WTC11 (cell line): ENCODE data around the gene SPO11. TPM values are rescaled to one million over a fixed set of nuclear protein-coding genes. Genes with fewer than 3 reads are reported as not detected.
A peak's percentile ranks its signal among the peaks of the same experiment; 100 is the strongest.

ENCODE experiments used
- ATAC-seq: fragments of 200-7000 bp; cut with Tn5 transposase; 2 replicates; pipeline ENCODE4 v1.10.0; 2021; ENCODE audit warnings: mild to moderate bottlenecking, moderate library complexity
- CTCF ChIA-PET: fragments of 300-600 bp; sonication (Branson Sonifier 250); formaldehyde crosslinking; loops from one replicate; lab custom pipeline; 2021; ENCODE audit warnings: antibody characterized with exemption; lab: Charles Lee
- POLR2A ChIA-PET: fragments of 350-600 bp; sonication (Branson Sonifier 250); formaldehyde crosslinking; loops from one replicate; lab custom pipeline; 2021; ENCODE audit warnings: antibody characterized with exemption; lab: Charles Lee
- DNase-seq: peaks from one replicate; pipeline ENCODE4 v3.0.0; 2021; ENCODE audit warnings: low spot score
- H3K27ac Mint-ChIP-seq: 2 replicates; pipeline ENCODE4 v1.8.0; 2021; ENCODE audit warnings: mixed read lengths
- H3K27me3 Mint-ChIP-seq: 2 replicates; pipeline ENCODE4 v1.8.0; 2021; ENCODE audit warnings: low read depth, mild to moderate bottlenecking, moderate library complexity, mixed read lengths
- H3K36me3 Mint-ChIP-seq: 2 replicates; pipeline ENCODE4 v1.8.0; 2021; ENCODE audit warnings: mixed read lengths
- H3K4me1 Mint-ChIP-seq: 2 replicates; pipeline ENCODE4 v1.8.0; 2022; ENCODE audit warnings: mixed read lengths
- H3K4me3 Mint-ChIP-seq: 2 replicates; pipeline ENCODE4 v1.8.0; 2021; ENCODE audit warnings: mild to moderate bottlenecking, moderate library complexity, mixed read lengths
- H3K9me3 Mint-ChIP-seq: 2 replicates; pipeline ENCODE4 v1.8.0; 2021; ENCODE audit warnings: mixed read lengths
- ATF3 ChIP-seq: sonication (generic); formaldehyde crosslinking; conservative IDR thresholded peaks from 2 replicates; pipeline ENCODE4 v1.8.1; 2022; ENCODE audit warnings: mild to moderate bottlenecking, missing genetic modification reagents
- E2F1 ChIP-seq: sonication (generic); formaldehyde crosslinking; IDR thresholded peaks from 2 replicates; pipeline ENCODE4 v1.8.0; 2022; ENCODE audit warnings: mild to moderate bottlenecking, missing genetic modification reagents
- E2F5 ChIP-seq: sonication (generic); formaldehyde crosslinking; IDR thresholded peaks from 2 replicates; pipeline ENCODE4 v1.8.1; 2022; ENCODE audit warnings: mild to moderate bottlenecking, moderate library complexity, missing genetic modification reagents
- ETV6 ChIP-seq: sonication (generic); formaldehyde crosslinking; IDR thresholded peaks from 2 replicates; pipeline ENCODE4 v1.8.1; 2022; ENCODE audit warnings: mild to moderate bottlenecking, missing genetic modification reagents
- FOXJ3 ChIP-seq: sonication (generic); formaldehyde crosslinking; IDR thresholded peaks from 2 replicates; pipeline ENCODE4 v1.9.0; 2021; ENCODE audit warnings: missing genetic modification reagents, mild to moderate bottlenecking, borderline replicate concordance
- FOXK1 ChIP-seq: sonication (generic); formaldehyde crosslinking; IDR thresholded peaks from 2 replicates; pipeline ENCODE4 v1.8.0; 2022; ENCODE audit warnings: mild to moderate bottlenecking, moderate library complexity, missing genetic modification reagents
- GABPB1 ChIP-seq: sonication (generic); formaldehyde crosslinking; IDR thresholded peaks from 2 replicates; pipeline ENCODE4 v1.8.1; 2023; ENCODE audit warnings: mild to moderate bottlenecking, missing genetic modification reagents
- JUN ChIP-seq: sonication (generic); formaldehyde crosslinking; IDR thresholded peaks from 2 replicates; pipeline ENCODE4 v1.8.0; 2023; ENCODE audit warnings: mild to moderate bottlenecking, missing genetic modification reagents
- PRRX2 ChIP-seq: fragments of 250-450 bp; sonication (Bioruptor Pico); IDR thresholded peaks from 2 replicates; pipeline ENCODE4 v1.8.0; 2021; ENCODE audit warnings: mild to moderate bottlenecking
- SMAD4 ChIP-seq: sonication (generic); formaldehyde crosslinking; IDR thresholded peaks from 2 replicates; pipeline ENCODE4 v1.8.0; 2022; ENCODE audit warnings: mild to moderate bottlenecking, missing genetic modification reagents
- SP1 ChIP-seq: sonication (generic); formaldehyde crosslinking; conservative IDR thresholded peaks from 2 replicates; pipeline ENCODE4 v1.8.1; 2022; ENCODE audit warnings: missing genetic modification reagents
- TCF7 ChIP-seq: sonication (generic); formaldehyde crosslinking; IDR thresholded peaks from 2 replicates; pipeline ENCODE4 v1.8.0; 2022; ENCODE audit warnings: mild to moderate bottlenecking, low read depth, missing genetic modification reagents, moderate library complexity
- ZNF138 ChIP-seq: sonication (generic); formaldehyde crosslinking; conservative IDR thresholded peaks from 2 replicates; pipeline ENCODE4 v1.8.1; 2022; ENCODE audit warnings: mild to moderate bottlenecking, moderate library complexity, missing genetic modification reagents
- ZNF396 ChIP-seq: fragments of 250-450 bp; sonication (Bioruptor Pico); IDR thresholded peaks from 2 replicates; pipeline ENCODE4 v1.8.0; 2021; ENCODE audit warnings: mild to moderate bottlenecking, moderate library complexity, borderline replicate concordance
- ZNF423 ChIP-seq: fragments of 250-450 bp; sonication (Bioruptor Pico); IDR thresholded peaks from 2 replicates; pipeline ENCODE4 v2.1.2; 2022; ENCODE audit warnings: mild to moderate bottlenecking, moderate library complexity
- ZNF671 ChIP-seq: fragments of 250-450 bp; sonication (Bioruptor Pico); IDR thresholded peaks from 2 replicates; pipeline ENCODE4 v1.8.0; 2021; ENCODE audit warnings: mild to moderate bottlenecking
- total RNA-seq: library from RNA; stranded (reverse); gene quantifications from 3 replicates; pipeline ENCODE4 v1.2.3, GENCODE V29; 2021

The SPO11 gene
- total RNA-seq, 1 experiment from 2014 or later: not detected

DNA sequence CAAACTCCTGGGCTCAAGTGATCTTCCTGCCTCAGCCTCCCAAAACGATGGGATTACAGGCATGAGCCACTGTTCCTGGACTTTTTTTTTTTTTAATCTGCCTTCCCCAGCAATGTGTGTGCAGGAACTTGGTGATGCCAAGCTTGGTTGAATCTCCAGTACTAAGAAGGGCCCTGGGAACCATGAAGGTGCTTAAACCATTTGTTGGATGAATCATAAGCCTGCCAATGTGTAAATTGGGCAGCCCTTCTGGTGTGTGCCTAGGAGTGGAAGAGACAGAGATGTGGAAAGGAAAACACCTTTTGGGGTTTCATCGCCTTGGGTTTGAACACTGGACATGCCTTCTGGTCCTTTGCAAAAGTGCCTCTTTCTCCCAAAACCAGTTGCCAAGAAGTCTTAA, 7.1 kb upstream of the SPO11 start (continued):
- TF ChIP-seq PRRX2 (CRISPR knock-in tag) (no peak), FOXJ3 (no peak)

DNA sequence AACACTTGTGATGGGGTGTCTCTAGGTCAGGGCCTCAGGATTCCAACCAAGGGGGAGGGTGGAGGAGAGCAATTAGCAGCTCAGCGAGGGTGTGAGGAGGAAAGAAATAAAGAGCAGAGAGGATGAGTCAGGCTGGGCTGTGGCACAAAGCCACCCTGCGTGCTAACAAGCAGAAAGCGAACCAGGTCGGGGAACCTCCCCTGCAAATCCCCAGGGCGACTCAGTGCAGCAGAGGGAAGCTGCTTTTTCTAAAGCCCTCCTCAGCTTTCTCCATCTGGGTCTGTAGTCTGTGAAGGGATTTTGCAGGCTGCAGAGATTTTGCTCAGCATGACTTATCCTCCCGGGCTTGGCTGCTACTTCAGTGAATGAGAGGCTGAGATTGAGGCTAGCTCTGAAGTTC, 6.6 kb upstream of the SPO11 start:
- Mint-ChIP-seq H3K9me3 (no peaks in the 10 kb centered on the region), H3K4me3 (no peak overlapping the region), H3K4me1 (peaks cover 24% of the 10 kb centered on the region), H3K36me3 (no peaks in the 10 kb centered on the region), H3K27ac (peak overlapping the region; percentile 71), H3K27me3 (no peaks in the 10 kb centered on the region; the same call in 1 of the 2 replicates)
- POLR2A ChIA-PET: no interaction called here
- DNase-seq (peak; percentile 36), ATAC-seq (peak; percentile 90)
- CTCF ChIA-PET: interaction anchor here (0.7 to 2.2 kb wide), 8 partner anchors 9 to 233 kb away, joined by 3 to 12 read pairs (median 4); no protein-coding TSS in a partner anchor
- TF ChIP-seq ZNF138 (CRISPR knock-in tag): no peak
- no peak for TF ChIP-seq JUN (CRISPR knock-in tag)
- TF ChIP-seq E2F5: no peak
- no peak for TF ChIP-seq ETV6 (CRISPR knock-in tag)
- TF ChIP-seq GABPB1 (CRISPR knock-in tag): no peak
- no peak for TF ChIP-seq SP1 (CRISPR knock-in tag)
- no peak for TF ChIP-seq ZNF396 (CRISPR knock-in tag)
- no peak for TF ChIP-seq SMAD4 (CRISPR knock-in tag)
- no peak for TF ChIP-seq FOXK1 (CRISPR knock-in tag)
- no peak for TF ChIP-seq ATF3 (CRISPR knock-in tag)

- Mint-ChIP-seq H3K36me3 (no peaks in the 10 kb centered on the region), H3K27me3 (no peaks in the 10 kb centered on the region; the same call in 1 of the 2 replicates), H3K27ac (no peak overlapping the region), H3K9me3 (no peaks in the 10 kb centered on the region), H3K4me1 (peaks cover 22% of the 10 kb centered on the region), H3K4me3 (no peak overlapping the region)
- CTCF ChIA-PET: interaction anchor here (0.7 to 10.6 kb wide), 3 partner anchors 11 to 273 kb away, joined by 3 to 239 read pairs (median 3); no protein-coding TSS in a partner anchor
- ATAC-seq (no peak), DNase-seq (no peak)
- POLR2A ChIA-PET: no interaction called here
- no peak for TF ChIP-seq TCF7
- TF ChIP-seq E2F1 (CRISPR knock-in tag): no peak
Measured at GRCh38 chr20:57325632-57326356, 3.8 kb upstream of the SPO11 start.

- Mint-ChIP-seq H3K36me3 (no peaks in the 10 kb centered on the region), H3K27ac (no peak overlapping the region)
- peak; percentile 36 for ATAC-seq
- CTCF ChIA-PET: interaction anchor here (0.6 to 10.6 kb wide), 6 partner anchors 10 to 572 kb away, joined by 3 to 239 read pairs (median 3); no protein-coding TSS in a partner anchor
- TF ChIP-seq ZNF671: no peak
- 0 out of 2 replicates have a peak, but pooled peaks have one; percentile 32 for TF ChIP-seq ZNF423
- TF ChIP-seq FOXJ3: no peak
- TF ChIP-seq, all 79 proteins: peak for 1
- Mint-ChIP-seq H3K9me3 (no peaks in the 10 kb centered on the region), H3K27me3 (no peaks in the 10 kb centered on the region; the same call in 1 of the 2 replicates), H3K4me1 (peaks cover 22% of the 10 kb centered on the region), H3K4me3 (no peak overlapping the region)
- peak; percentile 30 for DNase-seq
- POLR2A ChIA-PET: no interaction called here
Measured at GRCh38 chr20:57326667-57327455, 2.7 kb upstream of the SPO11 start.
